NCI-H2171 (cell line): ENCODE data around the gene BARHL2.

Source experiments
- DNase-seq: peaks from one replicate; lab custom pipeline; 2025; lab: John Stamatoyannopoulos, UW

Gene BARHL2

GRCh38 chr1:90710579-90711536 lies 6.2 kb downstream of the BARHL2 start:
- no peak for DNase-seq

GRCh38 chr1:90709535-90709934 lies 7.6 kb downstream of the BARHL2 start:
- no peak for DNase-seq

- no peak for DNase-seq
These were observed 8.3 kb downstream of the BARHL2 start for GRCh38 chr1:90708826-90709225.

GRCh38 chr1:90708236-90708786 lies 8.8 kb downstream of the BARHL2 start:
- DNase-seq = no peak

- DNase-seq = no peak
These were observed 9.8 kb downstream of the BARHL2 start for GRCh38 chr1:90707363-90707710.

DNA sequence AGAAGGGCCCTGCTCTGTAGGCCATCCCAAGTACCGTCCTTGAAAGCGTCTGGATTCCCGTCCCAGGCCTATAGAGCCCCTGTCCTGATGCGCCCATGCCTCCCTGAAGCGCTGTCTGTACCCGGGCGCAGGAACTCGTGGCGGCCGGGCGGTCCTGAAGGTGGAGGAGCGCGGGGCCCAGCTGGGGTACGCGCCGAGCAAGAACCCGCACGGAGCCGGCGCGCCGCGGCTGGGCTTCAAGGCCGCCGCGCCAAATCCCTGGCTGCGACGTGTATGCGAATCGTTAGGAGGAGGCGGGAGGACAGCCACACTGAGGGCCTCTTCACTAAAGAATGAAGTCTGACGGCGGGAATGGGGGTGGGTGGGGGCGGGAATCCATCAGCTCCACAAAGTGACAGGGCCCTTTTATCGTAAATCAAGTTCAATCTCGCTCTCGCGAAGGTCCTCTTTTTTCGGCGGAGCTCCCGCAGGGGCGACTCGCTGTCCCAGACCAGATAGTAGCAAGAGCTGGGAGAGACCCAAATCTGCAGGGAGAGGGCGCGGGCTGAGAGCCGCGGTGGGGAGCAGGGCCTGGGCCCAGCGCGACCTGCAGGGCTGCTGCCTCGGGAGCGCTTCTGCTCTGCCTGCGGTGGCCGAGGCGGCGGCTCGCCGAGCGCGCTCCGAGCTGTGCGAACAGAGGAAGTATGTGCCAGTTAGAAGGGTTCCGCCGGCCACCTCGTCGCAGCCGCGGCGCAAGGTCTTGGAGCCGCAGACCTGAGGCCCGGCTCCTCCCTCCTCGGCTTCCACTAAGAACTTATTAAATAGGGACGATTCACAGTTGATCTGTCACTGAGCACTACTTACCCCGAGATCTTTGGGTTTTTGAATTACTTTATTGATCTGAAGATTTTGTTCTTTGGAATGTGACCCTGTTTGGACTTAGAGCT lies 10.4 kb downstream of the BARHL2 start:
- DNase-seq = no peak

- DNase-seq = no peak
These were observed 11.1 kb downstream of the BARHL2 start for GRCh38 chr1:90705956-90706355.

GRCh38 chr1:90704817-90705216 lies 12.3 kb downstream of the BARHL2 start:
- DNase-seq = no peak

DNA sequence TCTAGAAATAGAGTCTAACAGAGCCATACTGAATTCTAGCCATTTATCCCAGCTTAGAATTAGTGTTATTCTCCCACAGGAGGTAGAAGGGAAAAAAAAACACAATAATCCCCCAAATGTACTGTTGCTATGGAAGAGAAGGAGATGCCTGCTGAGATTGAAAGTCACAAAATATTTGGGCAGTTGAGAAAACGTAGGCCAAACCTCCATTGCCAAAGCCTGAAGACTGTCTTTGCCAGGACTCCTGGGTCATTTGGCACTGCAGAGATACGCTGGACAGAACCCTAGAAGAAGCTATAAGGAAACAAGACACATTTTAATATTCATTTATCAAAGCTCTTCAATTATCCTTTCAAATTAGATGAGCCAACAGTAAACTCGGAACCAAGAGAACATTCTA lies 22.3 kb downstream of the BARHL2 start:
- no peak for DNase-seq

DNA sequence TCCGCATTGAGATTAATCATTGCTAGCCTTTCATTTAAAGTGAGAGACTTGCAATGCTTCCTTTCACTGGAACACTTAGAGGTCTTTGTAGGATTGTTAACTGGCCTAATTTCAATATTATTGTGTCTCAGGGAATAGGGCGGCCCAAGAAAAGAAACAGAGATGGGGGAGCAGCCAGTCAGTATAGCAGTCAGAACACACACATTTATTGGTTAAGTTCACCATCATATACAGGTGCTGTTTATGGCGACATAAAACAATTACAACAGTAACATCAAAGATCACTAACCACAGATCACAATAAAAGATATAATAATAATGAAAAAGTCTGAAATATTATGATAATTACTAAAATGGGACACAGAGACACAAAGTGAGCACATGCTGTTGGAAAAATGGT lies 29.4 kb downstream of the BARHL2 start:
- no peak for DNase-seq

DNA sequence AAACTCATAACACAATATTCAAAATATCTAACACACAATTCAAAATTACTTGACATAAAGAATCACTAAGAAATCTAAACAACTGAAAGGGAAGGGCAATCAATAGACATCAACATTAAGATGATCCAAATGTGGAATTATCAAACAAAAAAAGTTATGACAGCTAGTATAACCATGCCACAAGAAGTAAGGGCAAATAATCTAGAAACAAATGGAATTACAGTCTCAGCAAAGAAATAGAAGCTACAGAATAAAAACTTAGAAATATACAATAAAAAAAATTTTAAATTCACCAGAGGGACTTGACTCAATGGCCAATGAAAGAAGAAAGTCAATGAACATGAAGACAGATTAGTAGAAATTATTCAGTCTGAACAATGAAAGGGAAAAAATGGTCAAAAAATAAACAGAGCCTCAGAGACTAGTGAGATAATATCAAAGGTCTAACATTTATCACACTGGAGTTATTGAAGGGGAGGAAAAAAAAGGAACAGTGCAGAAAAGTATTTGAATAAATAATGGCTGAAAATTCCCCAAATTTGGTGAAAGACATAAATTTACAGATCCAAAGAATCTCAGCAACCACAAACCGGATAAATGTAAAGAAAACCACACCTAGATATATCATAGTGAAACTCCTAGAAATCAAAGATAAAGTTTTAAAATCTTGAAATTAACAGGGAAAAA lies 41.8 kb downstream of the BARHL2 start:
- no peak for DNase-seq

DNA sequence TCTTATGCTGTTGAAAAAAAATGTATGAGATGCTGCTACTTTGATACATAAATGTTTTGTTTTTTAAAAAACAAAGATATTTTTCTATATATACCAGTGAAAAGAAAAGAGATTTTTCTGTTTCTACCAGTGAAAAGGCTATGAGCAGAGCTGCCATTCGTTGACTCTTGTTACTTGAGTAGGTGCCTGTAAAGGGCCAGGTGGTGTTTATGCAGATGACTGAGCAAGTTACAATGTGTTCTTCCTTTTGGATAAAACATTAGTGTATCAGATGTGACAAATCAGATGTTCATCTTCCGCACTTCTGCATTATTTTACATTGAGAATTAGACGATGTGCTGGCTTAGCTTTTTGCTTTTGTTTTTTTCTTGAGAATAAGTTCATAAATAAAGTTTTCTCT lies 45.4 kb downstream of the BARHL2 start:
- DNase-seq = peak; percentile 56

DNA sequence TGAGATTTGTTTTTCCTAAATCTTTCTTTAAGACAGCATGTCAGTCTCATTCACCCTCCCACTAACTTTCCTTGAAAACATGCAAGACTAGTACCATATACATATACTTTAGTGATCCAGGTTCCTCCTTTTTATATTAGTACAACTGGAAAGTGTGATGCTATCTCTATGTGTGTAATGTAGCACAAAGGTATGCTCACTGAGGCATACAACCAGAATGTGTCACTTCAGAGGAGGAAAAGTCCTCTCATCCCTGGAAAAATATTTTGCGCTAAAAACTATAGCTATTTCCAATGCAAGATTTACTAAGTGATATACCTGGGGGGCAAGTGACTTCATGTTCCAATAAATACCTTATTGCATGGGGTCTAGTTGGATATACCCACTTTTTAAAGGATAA lies 45.9 kb downstream of the BARHL2 start:
- no peak for DNase-seq
